Fibroblast of pulmonary artery (primary cell): ENCODE measurements around the gene TDP1.
A peak's percentile ranks its signal among the peaks of the same experiment; 100 is the strongest.
"Not testable (repeated sequence)": the region's sequence is repeated elsewhere in the genome, so short reads cannot be mapped to it uniquely, and the experiment has no call there.

ENCODE experiments used
- DNase-seq: peaks from one replicate; pipeline ENCODE4 v3.0.0-alpha.2; 2010; ENCODE audit warnings: low read depth
- H3K4me3 ChIP-seq: replicated peaks from 2 replicates; pipeline ENCODE4 v1.5.1; 2011; ENCODE audit warnings: low read depth, mild to moderate bottlenecking, control low read depth, low read length, moderate library complexity
- TF ChIP-seq, protein P1 (sequence below): IDR thresholded peaks from 2 replicates; pipeline ENCODE4 v1.5.1; 2011; ENCODE audit warnings: mild to moderate bottlenecking, control low read depth, low read length, inconsistent platforms; ENCODE audit errors: missing control alignments

The TDP1 gene

DNA sequence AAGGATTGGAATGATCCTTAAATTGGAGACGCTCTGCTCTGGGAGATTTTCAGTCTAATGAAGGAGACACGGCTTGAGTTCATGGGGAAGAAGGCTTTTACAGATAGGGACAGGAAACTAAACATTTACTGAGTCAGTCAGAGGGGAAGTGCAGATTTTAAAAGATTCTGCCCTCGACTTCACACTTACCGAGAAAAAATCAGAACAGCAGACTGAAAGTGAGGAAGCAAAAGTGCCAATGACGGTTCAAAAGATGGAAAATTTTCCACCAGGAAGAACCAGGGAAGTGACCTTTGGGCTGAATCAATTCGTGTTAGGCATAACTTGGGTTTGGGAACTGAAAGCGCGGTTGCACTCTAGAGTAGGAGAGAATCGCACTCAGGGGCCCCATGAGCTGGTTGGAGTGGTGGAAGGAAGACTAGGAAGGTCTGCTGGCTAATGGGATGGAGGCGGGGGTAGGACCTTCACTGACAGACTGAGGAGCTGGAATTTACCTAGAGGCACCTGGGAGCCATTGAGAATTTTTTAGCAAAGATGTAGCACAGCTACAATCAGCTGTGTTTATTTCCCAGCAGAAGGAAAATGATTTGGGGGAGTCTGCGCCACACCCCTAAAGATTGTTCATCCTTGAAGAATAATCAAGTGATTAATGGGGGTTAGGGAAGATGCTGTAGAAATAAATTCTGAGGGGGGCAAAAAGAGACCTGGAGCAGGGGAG is 107.3 kb downstream of the TDP1 start:
- H3K4me3 ChIP-seq, result no peak overlapping the region
- no peak for DNase-seq
- TF ChIP-seq, protein P1, sequence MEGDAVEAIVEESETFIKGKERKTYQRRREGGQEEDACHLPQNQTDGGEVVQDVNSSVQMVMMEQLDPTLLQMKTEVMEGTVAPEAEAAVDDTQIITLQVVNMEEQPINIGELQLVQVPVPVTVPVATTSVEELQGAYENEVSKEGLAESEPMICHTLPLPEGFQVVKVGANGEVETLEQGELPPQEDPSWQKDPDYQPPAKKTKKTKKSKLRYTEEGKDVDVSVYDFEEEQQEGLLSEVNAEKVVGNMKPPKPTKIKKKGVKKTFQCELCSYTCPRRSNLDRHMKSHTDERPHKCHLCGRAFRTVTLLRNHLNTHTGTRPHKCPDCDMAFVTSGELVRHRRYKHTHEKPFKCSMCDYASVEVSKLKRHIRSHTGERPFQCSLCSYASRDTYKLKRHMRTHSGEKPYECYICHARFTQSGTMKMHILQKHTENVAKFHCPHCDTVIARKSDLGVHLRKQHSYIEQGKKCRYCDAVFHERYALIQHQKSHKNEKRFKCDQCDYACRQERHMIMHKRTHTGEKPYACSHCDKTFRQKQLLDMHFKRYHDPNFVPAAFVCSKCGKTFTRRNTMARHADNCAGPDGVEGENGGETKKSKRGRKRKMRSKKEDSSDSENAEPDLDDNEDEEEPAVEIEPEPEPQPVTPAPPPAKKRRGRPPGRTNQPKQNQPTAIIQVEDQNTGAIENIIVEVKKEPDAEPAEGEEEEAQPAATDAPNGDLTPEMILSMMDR, result no peak

GRCh38 chr14:90072350-90072749 is 116.6 kb downstream of the TDP1 start:
- TF ChIP-seq, protein P1, result no peak
- no peak for DNase-seq
- no peak overlapping the region for H3K4me3 ChIP-seq

DNA sequence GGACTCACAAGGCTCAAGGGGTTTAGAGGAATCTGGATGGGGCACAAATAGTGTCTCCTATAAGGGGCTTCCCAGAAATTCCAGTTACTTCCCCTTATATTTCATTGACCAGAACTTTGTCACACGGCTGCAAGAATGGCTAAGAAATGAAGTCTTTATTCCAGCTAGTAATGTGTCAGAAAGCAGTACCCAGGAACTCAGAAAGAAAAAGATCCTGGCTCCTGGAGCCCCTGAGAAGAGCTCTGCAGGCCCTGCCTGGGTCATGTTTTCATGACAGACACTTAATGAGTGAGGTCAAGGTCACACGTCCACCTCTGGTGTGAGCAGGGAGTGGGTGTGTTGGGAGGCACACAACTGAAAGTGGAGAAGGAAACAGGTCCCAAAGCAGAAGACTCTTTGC is 123.8 kb downstream of the TDP1 start:
- TF ChIP-seq, protein P1, result no peak
- H3K4me3 ChIP-seq, result no peak overlapping the region
- DNase-seq, result no peak

DNA sequence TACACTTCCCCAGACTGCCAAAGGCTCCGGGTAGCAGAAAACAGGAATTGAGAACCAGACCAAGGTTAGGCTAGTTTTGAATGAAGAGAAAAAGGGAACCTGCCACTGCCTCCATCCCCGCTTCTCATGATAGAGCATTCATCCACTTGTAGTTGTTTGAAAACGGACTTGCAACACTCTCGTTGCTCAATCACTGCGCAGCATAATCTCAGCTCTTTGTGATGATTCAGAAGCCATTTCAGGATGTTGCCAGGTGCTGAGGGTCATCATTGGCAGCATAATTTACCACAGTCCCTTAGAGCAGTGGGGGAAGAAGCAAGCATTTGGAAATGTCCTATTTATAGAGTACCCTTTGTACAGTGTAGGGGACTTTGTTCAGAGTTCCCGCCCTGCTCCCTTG is 131.7 kb downstream of the TDP1 start:
- no peak overlapping the region for H3K4me3 ChIP-seq
- DNase-seq, result peak; percentile 70
- TF ChIP-seq, protein P1, result no peak

DNA sequence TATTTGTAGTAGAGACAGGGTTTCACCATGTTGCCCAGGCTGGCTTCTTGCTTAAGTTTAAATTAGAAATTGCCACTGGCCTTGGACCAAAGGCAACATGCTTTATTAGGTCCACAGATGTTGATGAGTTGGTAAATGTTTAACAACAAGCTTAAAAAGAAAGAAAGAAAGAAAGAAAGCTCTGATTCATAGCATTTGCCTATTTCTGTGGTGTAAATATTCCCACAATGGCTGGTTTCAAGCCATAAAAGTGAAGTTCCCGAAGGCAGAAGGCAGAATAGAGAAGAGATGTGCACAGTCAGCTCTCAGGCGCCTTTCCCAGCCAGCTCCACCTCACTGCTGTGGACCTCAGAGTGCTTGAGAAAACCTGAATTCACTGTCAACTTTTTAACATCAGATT is 132.4 kb downstream of the TDP1 start:
- TF ChIP-seq, protein P1, result no peak
- H3K4me3 ChIP-seq, result no peak overlapping the region
- DNase-seq, result no peak

DNA sequence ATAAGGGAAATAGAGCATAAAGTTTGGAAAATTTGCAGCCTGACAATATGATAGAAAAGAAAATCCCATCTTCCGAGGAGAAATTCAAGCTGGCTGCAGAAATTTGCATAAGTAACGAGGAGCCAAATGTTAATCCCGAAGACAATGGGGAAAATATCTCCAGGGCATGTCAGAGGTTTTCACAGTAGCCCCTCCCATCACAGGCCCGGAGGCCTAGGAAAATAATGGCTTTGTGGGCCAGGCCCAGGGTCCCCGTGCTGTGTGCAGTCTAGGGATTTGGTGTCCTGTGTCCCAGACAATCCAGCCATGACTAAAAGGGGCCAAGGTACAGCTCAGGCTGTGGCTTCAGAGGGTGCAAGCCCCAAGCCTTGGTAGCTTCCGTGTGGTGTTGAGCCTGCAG is 133.8 kb downstream of the TDP1 start:
- not testable (repeated sequence) for H3K4me3 ChIP-seq, DNase-seq

DNA sequence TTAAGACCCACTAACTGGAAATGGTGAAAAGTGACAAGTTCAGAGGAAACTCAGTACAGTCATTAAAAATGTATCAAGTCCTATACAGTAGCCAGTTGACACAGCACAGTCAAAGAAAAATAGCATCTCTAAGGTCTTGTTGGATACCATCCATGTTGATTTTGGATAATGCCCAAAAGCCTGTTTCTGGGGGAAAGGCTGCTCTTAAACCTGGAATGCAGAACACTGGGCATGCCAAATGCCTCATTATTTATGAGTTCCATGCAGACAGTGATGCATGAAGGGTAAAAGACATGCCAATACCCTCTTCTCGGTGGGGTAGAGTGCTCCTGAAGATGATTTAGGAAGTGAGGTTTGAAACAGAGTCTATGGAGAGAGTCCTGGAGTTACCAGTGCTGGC is 135.7 kb downstream of the TDP1 start:
- peak; percentile 79 for DNase-seq
- H3K4me3 ChIP-seq, result no peak overlapping the region
- TF ChIP-seq, protein P1, result no peak
